Stomach (tissue), 4 donors: Measurements from ENCODE around the gene PYGB.

Source experiments
- POLR2AphosphoS5 ChIP-seq, 3 donors: sonication (generic); formaldehyde crosslinking; IDR thresholded peaks; one replicate each; pipeline ENCODE4 v1.6.1; 2016; ENCODE audit warnings: antibody characterized with exemption in 3 of 3
- TF ChIP-seq, protein P1 (sequence below), 7 experiments: fragments of 450-650 bp in 4 of 7; fragments of 200-600 bp in 3 of 7; sonication (generic) in 3 of 7; IDR thresholded peaks; one replicate each; pipeline ENCODE4 v1.5.1; 2016 to 2019; ENCODE audit warnings: antibody characterized with exemption in 7 of 7, control low read depth in 2 of 7, mild to moderate bottlenecking in 1 of 7

DNA sequence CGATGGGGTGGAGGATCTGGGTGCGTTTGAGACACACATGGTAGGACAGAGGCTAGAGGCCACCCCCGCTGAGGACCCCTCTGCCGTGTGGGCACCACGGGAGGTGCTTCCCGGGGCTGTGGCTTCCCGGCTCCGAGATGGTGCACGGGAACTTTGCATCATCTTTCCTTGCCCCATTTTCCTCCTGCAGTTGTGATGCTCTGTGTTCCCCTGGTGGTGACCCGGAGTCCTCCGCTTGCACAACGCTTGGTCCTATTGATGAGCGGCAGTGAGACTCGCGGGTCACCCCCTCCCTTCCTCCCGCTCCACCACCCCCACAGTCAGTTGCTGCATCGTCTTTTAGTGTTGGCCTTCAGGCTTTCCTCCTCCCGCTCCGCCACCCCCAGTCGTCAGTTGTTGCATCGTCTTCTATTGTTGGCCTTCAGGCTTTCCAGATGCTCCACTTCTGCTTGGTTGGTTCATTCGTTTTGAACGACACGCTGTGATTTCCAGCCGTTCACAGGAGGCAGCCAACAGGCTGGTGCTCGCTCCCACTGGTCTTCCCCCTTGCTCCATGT lies 37.3 kb downstream of the PYGB start:
- TF ChIP-seq, protein P1, sequence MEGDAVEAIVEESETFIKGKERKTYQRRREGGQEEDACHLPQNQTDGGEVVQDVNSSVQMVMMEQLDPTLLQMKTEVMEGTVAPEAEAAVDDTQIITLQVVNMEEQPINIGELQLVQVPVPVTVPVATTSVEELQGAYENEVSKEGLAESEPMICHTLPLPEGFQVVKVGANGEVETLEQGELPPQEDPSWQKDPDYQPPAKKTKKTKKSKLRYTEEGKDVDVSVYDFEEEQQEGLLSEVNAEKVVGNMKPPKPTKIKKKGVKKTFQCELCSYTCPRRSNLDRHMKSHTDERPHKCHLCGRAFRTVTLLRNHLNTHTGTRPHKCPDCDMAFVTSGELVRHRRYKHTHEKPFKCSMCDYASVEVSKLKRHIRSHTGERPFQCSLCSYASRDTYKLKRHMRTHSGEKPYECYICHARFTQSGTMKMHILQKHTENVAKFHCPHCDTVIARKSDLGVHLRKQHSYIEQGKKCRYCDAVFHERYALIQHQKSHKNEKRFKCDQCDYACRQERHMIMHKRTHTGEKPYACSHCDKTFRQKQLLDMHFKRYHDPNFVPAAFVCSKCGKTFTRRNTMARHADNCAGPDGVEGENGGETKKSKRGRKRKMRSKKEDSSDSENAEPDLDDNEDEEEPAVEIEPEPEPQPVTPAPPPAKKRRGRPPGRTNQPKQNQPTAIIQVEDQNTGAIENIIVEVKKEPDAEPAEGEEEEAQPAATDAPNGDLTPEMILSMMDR (IDR thresholded peaks at IDR 0.05), result no peak
- TF ChIP-seq POLR2AphosphoS5 (IDR thresholded peaks at IDR 0.05), result no peak
